ENCODE results near the gene INPP4A. TPM values are rescaled to one million over a fixed set of nuclear protein-coding genes. Genes with fewer than 3 reads are reported as not detected.
"Not testable (repeated sequence)": the region's sequence is repeated elsewhere in the genome, so short reads cannot be mapped to it uniquely, and the experiment has no call there.

The INPP4A gene
- total RNA-seq: 10 to 100 TPM; 40.5 to 41.7 TPM

- CTCF ChIA-PET: interaction anchor here (1.0 kb wide), 1 partner anchor 20 kb away, joined by 3 read pairs; no protein-coding TSS in a partner anchor
- POLR2A ChIA-PET: no interaction called here
These were observed at the start of gene INPP4A for GRCh38 chr2:98444436-98445176. INPP4A (plus strand) TSS chr2:98444858; CDS start chr2:98520049, 75,191 bp downstream.

- ChIA-PET POLR2A (no interaction called here), CTCF (no interaction called here)
These were observed 48.7 kb upstream of the INPP4A start for GRCh38 chr2:98395977-98396376.

- ChIA-PET POLR2A (no interaction called here), CTCF (no interaction called here)
These were observed 47.8 kb upstream of the INPP4A start for GRCh38 chr2:98396745-98397355.

- CTCF ChIA-PET: no interaction called here
These were observed 45.5 kb upstream of the INPP4A start for GRCh38 chr2:98399140-98399539.

DNA sequence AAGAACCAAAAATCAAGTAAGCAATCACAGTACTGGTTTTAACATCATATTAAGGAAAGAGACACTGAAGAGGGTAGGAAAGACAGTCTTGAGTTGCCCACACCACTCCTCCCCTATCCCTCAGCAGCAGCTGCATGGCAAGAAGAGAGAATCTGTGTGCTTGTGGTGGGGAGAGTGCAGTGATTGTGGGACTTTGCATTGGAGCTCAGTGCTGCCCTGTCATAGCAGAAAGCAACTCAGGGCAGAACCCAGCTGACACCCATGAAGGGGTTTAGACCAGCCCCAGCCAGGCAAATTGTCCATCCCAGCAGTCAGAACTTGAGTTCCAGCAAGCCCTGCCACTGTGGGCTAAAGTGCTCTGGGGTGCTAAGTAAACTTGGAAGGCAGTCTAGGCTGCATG, 40.8 kb upstream of the INPP4A start:
- ChIA-PET CTCF (no interaction called here), POLR2A (interaction anchor here (1.0 kb wide), 1 partner anchor 111 kb away, joined by 3 read pairs; no protein-coding TSS in a partner anchor)

More at GRCh38 chr2:98399140-98399539, 45.5 kb upstream of the INPP4A start:
- POLR2A ChIA-PET: no interaction called here

DNA sequence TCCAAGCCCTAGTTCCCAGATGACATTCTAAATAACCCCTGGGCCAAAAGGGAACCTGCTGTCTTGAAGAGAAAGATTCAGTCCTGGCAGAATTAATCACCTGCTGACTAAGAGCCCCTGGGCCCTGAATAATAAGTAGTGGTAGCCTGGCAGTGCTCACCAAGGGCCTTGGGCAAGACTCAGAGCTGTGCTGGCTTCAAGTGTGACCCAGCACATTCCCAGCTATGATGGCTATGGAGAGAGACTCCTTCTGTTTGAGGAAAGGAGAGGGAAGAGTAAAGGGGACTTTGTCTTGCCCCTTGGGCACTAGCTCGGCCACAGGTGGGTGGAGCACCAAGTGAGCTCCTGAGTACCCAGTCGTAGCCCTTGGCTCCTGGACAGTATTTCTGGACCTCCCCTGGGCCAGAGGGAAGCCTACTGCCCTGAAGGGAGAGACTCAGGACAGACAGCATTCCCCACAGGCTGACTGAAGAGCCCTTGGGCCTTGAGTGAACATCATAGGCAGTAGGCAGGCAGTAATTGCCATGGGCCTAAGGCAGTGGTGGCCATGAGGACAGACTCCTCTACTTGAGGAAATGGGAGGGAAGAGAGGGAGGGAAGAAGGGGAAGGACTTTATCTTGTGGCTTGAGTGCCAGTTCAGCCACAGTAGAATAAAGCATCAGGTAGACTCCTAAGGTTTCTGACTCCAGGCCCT, 40.0 kb upstream of the INPP4A start:
- ChIA-PET POLR2A (no interaction called here), CTCF (no interaction called here)

GRCh38 chr2:98405301-98405700, 39.4 kb upstream of the INPP4A start:
- CTCF ChIA-PET: no interaction called here
- POLR2A ChIA-PET: no interaction called here

DNA sequence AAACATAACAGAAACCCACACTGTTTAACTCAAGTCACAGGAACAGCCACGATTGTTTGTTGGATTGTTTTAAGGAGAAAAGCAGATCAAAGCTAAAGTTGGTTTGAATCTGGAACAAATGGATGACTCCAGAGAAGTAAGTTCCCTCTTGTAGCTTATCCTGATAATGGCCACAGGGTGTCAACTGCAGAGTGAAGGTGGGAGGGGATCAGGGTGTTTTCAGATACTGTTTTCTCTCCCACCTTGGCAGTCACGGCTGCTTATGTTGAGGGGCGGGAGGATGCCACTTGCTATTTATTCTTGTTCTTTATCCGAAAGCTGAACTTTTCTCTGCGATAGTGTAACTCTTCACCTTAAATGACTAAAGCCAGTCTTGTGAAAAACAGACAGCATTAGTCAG, 36.5 kb upstream of the INPP4A start:
- ChIA-PET CTCF (no interaction called here), POLR2A (no interaction called here)

DNA sequence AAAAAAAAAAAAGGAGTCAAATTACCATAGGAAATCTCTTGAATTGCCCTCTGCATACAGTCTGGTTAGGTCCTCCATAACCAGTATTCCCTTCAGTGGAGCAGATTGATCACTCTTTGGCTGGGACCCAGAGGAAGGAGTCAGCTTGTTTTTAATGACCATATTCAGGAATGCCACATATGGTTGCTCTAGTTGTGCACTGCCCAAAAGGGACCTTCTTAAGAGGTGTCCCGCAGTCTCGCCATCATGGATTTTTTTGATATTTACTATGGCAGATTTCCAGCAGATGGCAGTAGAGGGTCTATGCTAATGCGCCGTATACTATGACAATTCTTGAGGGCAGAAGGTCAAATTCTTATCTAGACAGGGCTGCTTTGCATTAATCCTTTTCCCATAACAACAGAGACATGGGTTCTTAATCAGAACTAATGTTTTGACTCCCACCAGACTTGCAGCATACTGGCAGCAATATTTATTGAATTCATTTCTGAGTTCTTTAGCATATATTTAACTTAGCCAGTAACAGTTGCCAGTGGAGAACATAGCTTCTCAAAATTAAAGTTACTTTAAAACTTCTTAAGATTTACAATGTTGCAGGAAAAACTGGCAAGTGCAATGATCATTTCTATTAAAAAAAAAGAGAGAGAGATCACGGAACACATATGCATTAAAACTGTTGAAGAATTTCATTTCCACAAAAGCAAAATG, 31.8 kb upstream of the INPP4A start:
- ChIA-PET CTCF (interaction anchor here (0.5 to 2.4 kb wide), 11 partner anchors 13 to 977 kb away, joined by 3 to 11 read pairs (median 4); no protein-coding TSS in a partner anchor), POLR2A (no interaction called here)

DNA sequence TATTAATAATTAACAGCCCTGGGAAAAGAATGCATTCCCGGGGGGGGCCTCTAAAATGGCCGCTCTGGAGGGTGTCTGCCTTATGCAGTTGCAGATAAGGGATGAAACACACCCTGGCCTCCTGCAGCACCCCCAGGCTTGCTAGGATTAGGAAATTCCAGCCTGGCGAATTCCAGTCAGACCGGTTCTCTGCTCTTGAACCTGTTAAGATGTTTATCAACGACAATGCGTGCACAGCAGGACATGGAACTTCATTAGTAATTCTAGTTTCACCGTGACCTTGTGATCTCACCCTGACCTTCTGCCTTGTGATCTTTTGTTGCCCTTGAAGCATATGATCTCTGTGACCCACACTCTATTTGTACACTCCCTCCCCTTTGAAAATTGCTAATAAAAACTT, 30.4 kb upstream of the INPP4A start:
- POLR2A ChIA-PET: not testable (repeated sequence)
- CTCF ChIA-PET: interaction anchor here (2.2 to 2.4 kb wide), 2 partner anchors 104 to 155 kb away, joined by 7 to 11 read pairs; no protein-coding TSS in a partner anchor

- CTCF ChIA-PET: interaction anchor here (1.3 to 2.2 kb wide), 2 partner anchors 103 to 153 kb away, joined by 4 to 7 read pairs; no protein-coding TSS in a partner anchor
- POLR2A ChIA-PET: interaction anchor here (0.9 kb wide), 1 partner anchor 33 kb away, joined by 4 read pairs; no protein-coding TSS in a partner anchor
These were observed 28.9 kb upstream of the INPP4A start for GRCh38 chr2:98415719-98416248.

- ChIA-PET POLR2A (interaction anchor here (0.9 kb wide), 1 partner anchor 32 kb away, joined by 4 read pairs; no protein-coding TSS in a partner anchor), CTCF (interaction anchor here (1.3 to 2.2 kb wide), 2 partner anchors 102 to 152 kb away, joined by 4 to 7 read pairs; no protein-coding TSS in a partner anchor)
These were observed 28.1 kb upstream of the INPP4A start for GRCh38 chr2:98416383-98417159.

DNA sequence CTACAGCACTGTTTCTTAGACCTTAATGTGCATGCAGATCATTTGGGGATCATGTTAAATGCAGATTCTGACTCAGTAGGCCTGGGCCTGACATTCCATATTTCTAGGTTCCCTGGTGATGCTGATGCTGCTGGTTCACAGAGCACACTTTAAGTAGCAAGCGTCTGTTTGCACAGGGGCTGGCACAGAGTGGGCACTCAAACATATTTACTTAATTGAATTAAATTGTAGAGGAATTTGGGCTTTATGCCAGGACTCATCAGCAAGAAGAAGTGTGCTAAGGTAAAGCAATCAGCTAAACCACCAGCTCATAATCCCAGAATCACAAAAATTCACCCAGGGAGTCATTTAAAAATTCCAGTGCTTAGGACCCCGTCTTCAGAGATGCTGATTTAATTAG, 25.1 kb upstream of the INPP4A start:
- CTCF ChIA-PET: no interaction called here
- POLR2A ChIA-PET: no interaction called here

GRCh38 chr2:98419977-98420725, 24.5 kb upstream of the INPP4A start:
- ChIA-PET CTCF (no interaction called here), POLR2A (no interaction called here)

GRCh38 chr2:98422449-98422848, 22.2 kb upstream of the INPP4A start:
- POLR2A ChIA-PET: no interaction called here
- CTCF ChIA-PET: no interaction called here

- ChIA-PET POLR2A (no interaction called here), CTCF (interaction anchor here (1.4 kb wide), 1 partner anchor 15 kb away, joined by 5 read pairs; no protein-coding TSS in a partner anchor)
These were observed 17.9 kb upstream of the INPP4A start for GRCh38 chr2:98426771-98427170.

DNA sequence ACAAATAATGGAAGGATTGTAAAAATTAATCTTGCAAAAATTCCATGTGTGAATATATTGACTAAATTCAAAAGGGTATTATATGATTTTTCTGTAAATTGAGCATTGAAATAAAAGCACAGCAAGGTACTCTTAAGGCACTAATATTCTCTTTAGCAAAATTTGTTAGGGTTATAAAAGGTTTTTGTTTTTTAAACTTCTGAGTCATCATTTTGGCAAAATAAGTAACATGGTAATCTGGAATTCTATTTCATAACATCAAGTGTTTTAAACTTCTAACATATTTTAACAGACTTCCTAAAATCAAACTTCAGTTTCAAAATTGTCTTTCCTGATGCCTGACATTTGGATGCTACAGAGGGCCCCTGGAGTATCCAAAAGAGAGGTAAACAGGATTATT, 12.5 kb upstream of the INPP4A start:
- CTCF ChIA-PET: no interaction called here
- POLR2A ChIA-PET: no interaction called here

GRCh38 chr2:98433363-98433964, 11.2 kb upstream of the INPP4A start:
- POLR2A ChIA-PET: no interaction called here
- CTCF ChIA-PET: no interaction called here

All from activated CD8-positive, alpha-beta memory T cell treated with anti-CD3 and anti-CD28 coated beads for 36 hours (primary cell).